HEK293 (cell line): ENCODE data around the gene GPRC5B.

Experiments
- CTCF ChIP-seq: fragments of 450-650 bp; formaldehyde crosslinking; IDR thresholded peaks from 2 replicates; pipeline ENCODE4 v1.5.1; 2016; ENCODE audit warnings: missing biosample characterization, missing genetic modification characterization
- ZNF114 ChIP-seq: fragments of 450-650 bp; formaldehyde crosslinking; IDR thresholded peaks from 2 replicates; pipeline ENCODE4 v1.5.0; 2017; ENCODE audit warnings: missing biosample characterization, missing genetic modification characterization
- ZNF214 ChIP-seq: fragments of 450-650 bp; formaldehyde crosslinking; IDR thresholded peaks from 2 replicates; pipeline ENCODE4 v1.5.1; 2017; ENCODE audit warnings: missing biosample characterization, mild to moderate bottlenecking, missing genetic modification characterization, borderline replicate concordance
- ZNF274 ChIP-seq, 2 experiments: fragments of 200-500 bp in 1 of 2; fragments of 450-650 bp in 1 of 2; sonication (Bioruptor generic) in 1 of 2; formaldehyde crosslinking in 1 of 2; IDR thresholded peaks; 2 replicates each; pipeline versions ENCODE4 v1.5.1 to v1.6.1; 2014 to 2016; ENCODE audit warnings: borderline replicate concordance in 1 of 2, inconsistent platforms in 1 of 2, low read length in 1 of 2, missing biosample characterization in 1 of 2, missing genetic modification characterization in 1 of 2

DNA sequence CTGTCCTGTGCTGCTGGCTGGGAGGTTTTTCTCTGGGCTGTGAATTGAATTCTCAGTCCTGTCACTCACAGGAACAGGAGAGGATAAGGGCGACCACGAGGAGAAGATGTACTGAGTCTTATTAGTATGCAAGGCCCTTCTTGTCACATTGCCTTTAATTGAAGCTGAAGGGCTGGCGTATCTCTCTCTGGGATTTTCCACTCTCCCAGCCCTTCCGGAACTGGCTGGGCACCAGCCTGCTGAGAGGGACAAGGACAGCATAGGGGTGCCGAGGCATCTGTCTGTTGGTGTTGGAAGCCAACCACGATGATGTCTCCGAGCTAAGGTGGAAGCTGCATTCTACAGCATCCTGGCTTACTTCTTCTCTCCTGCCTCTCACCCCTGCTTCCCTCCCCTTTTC is 33.2 kb downstream of the GPRC5B start:
- TF ChIP-seq ZNF214 (tag by site-specific recombination) (no peak), ZNF274 (IDR thresholded peaks at IDR 0.05; ENCODE audit: low read length) (no peak), ZNF274 (tag by site-specific recombination; IDR thresholded peaks at IDR 0.05; ENCODE audit: borderline replicate concordance) (no peak), CTCF (tag by site-specific recombination) (no peak), ZNF114 (no peak)
